ENCODE measurements around the gene SLITRK3.
"Not testable (repeated sequence)": the region's sequence is repeated elsewhere in the genome, so short reads cannot be mapped to it uniquely, and the experiment has no call there.

SLITRK3 gene

GRCh38 chr3:165192610-165193192 lies 3.5 kb downstream of the SLITRK3 start:
- DNase-seq = no peak

DNA sequence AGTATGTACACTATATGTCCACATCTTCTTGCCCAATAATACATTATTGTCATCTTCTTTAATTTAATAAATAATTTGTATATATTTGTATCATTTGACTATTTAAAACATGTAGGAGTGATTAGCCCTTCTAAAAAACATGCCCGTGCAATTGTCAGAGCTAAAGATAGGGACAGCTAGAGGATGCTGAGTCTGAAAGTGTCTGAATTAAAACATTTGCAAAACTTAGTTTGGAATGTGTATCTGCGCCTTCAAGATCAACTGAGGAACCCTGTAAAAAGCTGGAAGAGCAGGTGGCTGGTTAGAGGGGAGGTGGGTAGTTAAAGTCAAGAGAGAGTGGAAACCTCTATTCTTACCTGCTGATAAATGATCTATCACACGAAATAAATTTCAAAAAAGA lies 4.7 kb downstream of the SLITRK3 start:
- DNase-seq = no peak

DNA sequence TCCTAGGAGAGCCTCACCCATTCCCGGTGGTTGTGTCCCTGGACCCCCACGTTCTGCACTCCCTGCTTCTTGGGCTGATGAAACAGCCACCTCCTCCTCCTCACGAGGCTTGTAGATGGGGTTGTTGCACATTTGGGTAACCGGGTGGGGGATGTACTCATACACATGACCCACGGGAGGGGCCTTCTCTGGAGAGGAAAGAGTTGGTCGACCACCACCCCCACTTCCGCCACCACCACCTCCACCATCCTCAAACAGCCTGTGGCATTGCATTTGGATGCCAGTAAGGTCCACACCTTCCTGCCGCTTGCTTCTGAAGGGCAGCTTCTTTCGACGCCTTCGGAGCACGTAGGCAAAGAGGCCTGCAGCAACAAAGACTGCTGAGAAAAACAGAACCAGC lies 7.7 kb downstream of the SLITRK3 start:
- DNase-seq = no peak

GRCh38 chr3:165185707-165186327 lies 10.4 kb downstream of the SLITRK3 start:
- peak; percentile 18 for DNase-seq

- no peak for DNase-seq
These were observed 14.6 kb downstream of the SLITRK3 start for GRCh38 chr3:165181556-165181955.

DNA sequence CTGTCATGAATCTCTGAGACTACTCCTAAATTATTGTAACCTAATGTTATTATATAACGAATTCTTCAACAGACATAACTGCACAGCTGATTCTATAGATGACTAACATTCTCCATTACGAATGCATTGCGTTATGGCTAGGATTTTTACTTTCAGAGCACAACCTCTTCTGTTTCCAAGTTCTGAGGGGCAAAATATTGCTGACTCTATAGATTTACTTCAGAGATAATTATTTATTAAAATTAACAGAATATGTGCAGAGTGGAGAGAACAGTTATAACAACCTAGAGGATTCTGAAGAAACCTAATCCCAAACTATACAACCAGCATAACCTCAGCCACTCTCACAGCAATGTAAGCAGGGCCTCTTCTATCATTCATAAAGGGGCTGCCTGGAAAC lies 25.9 kb downstream of the SLITRK3 start:
- DNase-seq = no peak

- DNase-seq = no peak
These were observed 26.8 kb downstream of the SLITRK3 start for GRCh38 chr3:165169368-165169767.

DNA sequence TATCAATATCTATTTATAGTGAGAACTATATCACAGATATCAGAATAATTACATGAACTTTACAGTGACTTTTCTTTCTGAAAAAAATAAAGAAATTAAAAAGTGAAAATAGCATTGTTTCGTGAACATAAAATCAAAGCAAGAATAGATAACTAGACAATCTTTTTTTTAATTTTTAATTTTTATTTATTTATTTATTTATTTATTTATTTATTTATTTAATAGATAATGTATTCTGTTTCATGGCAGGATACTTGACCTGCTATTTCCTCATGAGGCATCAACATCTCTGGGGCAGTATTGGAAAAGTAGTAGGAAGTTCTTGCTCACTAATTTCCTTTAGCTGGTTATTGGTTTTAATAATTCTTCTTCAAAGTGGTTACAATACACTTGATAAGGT lies 33.3 kb downstream of the SLITRK3 start:
- no peak for DNase-seq

GRCh38 chr3:165159760-165160421 lies 36.3 kb downstream of the SLITRK3 start:
- no peak for DNase-seq

DNA sequence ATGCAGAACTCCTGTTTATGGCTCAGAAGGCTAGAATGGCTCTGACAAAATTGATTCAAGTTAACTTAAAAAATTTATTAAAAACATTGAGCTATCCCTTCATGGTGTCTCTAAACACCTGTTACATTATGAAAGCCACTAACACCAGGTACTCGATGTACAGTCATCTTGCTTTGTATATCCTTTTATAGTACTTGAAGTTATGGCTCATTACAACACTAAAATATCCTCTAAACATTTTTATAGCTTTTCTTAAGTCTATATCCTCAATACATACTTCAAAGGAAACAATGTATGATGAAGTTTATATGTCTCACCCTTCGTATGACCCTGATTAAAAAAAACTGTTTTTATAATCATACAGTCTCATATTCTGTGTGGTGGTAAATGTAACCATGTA lies 38.2 kb downstream of the SLITRK3 start:
- DNase-seq = no peak

GRCh38 chr3:165156757-165157420 lies 39.3 kb downstream of the SLITRK3 start:
- no peak for DNase-seq

DNA sequence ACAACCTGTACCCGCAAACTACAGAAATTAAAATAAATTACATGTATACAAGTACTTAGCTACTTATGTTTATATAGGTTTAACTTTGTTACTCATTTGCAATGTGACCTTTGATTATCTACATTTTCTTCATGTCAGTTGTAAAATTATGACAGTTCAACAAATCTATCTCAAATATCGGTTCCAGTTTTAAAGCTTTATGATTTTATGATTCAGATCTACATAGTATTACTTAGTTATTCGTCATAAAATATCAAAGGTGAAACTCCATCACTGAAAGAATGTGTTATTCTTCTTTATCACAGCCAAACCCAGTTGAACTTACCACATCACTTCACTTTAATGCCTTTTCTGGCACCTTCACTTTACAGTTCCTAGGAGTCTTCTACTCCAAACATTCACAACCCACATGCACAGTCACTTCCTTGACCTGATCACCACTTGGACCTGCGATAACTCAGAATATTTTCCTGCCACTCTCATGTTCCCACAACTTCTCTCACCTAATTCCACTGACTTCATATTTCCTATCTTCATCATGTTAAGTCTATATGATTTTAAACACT lies 47.2 kb downstream of the SLITRK3 start:
- no peak for DNase-seq

DNA sequence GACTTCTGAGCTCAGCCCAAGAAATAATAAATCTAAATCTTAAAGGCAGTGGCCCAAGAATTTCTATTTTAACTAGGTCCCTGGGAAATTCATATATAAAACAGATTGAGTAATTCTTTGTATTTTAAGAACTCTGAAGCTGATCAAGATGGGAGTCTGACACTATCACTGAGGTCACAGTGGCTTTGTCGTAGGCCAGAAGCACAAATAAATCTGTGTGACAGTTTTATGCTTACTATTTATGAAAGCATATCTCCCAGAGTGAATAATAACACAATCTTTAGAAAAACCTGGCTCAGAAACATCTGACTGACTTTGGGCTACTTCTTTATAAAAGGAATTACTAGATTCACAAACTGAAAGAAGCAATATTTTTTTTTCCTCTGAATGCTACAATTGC lies 51.9 kb downstream of the SLITRK3 start:
- no peak for DNase-seq

- not testable (repeated sequence) for DNase-seq
These were observed 56.3 kb downstream of the SLITRK3 start for GRCh38 chr3:165139918-165140317.

Data from CD4-positive, alpha-beta T cell treated with Interleukin-21 for 1 hour (primary cell).